GM19099 (cell line): ENCODE data around the gene GNB1L.

Experiments
- POLR2A ChIP-seq: IDR thresholded peaks from 3 replicates; pipeline ENCODE4 v1.6.1; 2011; ENCODE audit warnings: low read depth; ENCODE audit not compliant: insufficient read length; ENCODE audit errors: extremely low read depth

Gene GNB1L

DNA sequence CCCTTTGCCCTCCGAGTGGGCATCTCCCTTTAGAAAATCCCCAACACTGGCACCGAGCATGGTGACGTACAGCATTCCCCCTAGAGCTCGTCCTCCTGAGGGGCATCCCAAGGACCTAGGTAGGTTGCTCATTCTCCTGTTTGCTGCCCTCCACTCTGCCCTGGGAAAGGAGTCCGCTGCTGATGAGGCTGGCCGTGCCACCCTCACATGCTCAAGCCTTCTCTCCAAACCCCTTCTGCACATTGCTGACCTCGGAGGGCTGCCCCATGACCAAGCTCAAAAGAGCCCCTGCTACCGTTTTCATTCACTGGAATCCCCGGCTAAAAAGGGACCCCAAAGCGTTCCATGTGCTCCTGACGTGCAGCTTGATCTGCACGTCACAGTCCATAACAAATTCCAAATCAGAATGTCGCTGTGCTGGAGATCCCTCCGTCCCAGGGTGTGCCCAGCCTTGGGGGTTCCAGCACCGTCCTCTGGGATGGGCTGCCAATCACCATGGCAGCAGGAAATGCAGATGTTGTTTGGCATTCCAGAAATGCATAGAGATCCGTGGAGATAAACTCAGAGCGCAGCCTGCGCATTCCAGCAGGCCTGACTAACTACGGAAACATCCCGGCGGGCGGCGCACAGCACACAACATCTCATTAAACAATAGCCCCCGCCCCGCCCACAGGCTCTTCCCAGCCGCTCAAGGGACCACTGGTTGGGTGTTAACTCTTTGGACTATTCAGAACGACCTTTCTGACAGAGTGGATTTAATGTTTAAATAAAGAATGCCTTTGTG, 26.3 kb upstream of the GNB1L start:
- no peak for TF ChIP-seq POLR2A

DNA sequence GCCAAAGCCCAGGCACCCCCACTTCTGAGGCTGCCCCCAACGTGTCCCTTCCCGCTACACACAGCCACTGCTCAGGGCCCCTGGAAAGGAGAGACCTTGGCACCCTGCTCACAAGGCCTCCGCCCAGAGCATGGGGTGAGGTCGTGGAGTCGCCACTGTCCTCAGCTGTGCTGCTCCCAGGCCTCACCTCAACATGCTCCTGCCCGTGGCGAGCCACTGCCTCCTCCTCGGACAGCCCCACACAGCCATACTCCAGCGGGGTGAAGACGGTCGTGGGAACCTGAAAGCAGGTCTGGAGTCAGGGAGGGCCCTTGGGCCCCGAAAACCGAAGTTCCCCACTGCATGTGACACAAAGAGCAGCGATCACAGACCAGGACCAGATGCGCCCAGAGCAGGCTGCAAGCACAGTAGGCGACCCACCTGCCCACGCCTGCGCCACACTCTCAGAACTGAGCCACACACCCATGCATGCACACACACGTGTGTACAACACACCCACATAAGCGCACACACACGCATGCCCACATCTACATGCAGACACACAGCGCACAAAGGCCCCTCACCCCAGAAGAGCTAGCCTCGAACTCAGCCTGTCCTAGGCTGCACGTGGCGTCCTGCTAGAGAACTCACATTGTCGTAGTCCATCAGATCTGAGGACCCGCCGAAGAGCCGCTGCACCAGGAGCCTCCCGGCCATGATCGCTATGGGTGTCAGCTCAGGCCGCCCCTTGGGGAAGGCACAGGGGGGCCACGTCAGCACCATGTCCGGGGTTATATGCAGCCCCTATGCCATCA, 25.5 kb upstream of the GNB1L start:
- TF ChIP-seq POLR2A, result no peak

DNA sequence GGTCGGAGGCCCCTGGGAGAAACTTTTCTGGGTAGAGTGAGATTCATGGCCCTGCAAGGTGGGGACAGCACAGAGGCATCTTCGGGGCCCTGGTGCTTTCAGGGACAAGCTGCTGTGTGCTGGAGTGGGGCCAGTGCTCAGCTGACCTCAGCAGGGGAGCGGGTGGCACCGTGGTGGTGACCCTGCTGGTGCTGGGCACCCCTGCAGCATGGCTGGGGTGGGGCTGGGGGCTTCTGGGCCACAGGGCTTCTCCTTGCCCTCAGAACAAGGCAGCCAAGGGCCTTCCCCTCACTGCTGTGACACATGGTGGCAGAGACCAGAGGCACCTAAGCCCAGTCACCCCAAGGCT, 24.9 kb upstream of the GNB1L start:
- no peak for TF ChIP-seq POLR2A

DNA sequence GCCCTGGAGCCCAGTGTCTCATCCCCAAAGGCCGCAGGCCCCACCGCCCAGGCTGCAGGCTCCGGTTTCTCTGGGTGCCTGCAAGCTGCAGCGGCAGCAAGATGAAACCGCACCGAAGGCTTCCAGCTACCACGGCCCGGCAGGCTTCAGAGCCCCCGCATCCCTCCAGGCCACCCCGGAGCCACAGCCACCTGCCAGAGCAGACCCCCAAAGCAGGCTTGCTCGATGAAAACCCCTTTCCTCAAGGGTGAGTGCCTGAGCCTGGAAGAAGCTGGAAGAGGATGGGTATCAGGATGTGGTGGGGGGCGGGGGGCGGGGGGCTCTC, 24.5 kb upstream of the GNB1L start:
- no peak for TF ChIP-seq POLR2A

DNA sequence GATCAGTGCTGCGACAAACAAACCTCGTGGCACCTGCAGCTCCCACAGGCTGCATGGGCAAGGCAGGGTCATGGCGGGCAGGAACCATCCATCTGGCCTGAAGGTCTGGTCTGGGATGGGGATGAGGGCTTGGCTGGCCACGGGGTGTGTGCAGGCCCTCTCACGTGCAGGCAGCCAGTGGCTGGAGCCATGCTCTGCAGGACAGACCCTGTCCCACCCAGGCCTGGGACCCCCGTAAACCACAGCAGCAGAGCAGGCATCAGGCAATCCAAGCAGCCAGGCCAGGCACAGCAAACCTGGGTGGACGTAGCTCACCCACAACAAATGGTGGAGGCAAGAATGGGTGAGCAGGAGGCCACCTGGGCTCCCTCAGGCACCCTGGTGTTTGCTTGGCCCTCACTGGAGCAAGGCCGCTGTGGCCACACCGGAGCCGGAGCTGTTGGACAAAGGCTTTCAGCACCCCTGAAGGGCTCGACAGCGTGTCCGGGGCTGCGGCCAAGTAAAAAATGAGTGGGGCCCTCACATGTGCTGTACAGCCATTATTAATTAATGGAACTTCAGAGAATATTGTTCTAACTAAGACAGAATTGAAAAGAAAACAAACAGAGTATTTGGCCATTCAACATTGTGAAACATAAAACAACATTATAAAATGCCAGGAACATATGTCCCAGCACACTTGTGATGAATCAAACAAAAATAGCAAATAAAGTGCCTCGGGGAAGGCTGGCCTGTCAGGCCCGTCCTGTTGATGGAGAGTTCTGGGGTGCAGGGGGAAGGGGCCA, 24.0 kb upstream of the GNB1L start:
- TF ChIP-seq POLR2A, result no peak

DNA sequence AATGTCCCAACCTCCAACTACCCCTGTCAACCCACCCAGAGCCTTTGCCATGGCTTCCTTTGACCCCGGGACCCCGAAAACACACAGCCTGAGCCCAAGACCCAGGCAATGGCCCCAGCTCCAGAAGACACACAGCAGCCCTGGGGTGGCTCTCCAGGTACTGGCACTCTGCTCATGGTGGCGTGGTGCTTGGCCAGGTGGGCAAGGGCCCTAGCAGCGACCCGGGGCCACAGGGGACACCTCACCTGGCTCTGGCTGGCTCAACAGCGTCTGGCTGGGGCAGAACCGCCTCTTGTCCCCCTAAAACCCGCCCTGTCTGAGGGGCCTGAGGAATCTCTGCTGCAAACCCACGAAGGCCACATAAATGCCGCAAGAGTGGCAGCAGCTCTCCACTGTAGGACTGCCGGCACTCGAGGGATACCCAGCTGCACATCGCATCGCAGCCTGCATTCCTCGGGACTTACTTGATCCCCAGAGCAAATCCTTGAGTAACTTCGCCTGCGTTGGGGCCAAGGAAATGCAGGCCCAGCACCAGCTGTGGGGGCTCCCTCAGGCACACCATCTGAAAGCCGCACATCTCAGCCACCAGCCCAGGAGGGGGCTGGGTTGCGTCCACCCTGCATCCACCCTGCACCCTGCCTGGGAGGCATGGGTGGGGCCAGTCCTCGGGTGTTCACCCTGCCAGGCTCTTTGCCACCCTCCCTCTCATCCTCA, 23.1 kb upstream of the GNB1L start:
- no peak for TF ChIP-seq POLR2A

DNA sequence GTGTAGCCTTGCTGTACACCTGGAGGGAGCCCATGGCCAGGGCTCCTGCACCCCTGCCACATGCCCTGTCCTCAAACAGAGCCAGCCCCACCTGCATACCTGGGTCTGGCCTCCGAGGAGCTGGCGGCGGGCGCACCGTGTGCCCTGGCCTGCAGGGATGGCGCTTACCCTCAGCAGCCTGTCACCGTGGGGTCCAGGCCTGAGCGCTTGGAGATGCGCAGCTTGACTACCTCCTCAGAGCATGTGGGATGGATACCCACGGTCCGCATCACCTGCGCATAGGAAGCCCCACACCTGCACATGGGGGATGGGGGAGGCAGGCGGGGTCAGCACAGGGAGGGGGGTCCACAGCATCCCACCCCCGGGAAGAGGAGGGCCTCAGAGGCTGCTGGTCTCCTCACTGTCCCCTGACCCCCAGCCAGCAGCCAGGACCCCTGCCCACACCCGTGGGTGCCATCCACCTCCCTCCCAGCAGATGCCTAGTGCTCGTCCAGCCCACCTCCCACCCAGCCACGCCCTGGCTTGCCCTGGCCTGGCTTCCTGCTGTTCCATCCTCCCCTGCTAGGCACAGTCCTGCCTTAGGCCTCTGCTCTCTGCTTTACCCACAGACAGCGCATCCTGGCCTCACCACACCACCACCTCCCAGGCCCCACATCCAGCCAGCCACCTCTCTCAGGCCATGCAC, 22.4 kb upstream of the GNB1L start:
- no peak for TF ChIP-seq POLR2A

DNA sequence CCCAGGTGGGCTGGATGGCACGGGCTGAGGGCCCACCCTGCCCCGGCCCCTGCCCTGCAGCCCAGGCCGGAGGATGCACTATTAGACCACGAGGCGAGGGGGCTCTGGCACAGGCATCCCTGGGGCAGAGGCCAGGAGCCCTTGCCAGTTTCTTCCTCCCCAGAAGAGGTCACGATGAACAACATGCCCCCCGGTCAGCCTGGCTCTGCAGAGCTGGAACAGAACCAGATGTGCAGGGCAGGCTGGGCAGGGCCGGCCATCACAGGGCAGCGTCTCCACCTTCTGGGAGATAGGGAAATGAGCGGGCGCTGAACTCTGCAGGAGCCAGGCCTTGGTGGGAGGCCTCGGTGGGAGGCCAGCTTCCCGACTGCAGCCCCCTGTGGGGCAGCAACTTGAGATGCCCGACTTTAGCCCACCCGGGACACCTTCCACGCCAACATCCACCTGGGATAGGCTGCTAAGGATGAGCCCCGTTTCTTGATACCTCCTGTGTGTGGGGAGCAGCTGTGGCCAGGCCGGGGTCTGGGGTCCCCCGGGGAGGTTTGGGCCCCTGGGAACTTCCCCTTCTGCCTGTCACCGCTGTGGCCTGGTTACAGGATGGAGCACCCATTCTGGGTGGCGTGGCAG, 21.8 kb upstream of the GNB1L start:
- TF ChIP-seq POLR2A, result no peak

DNA sequence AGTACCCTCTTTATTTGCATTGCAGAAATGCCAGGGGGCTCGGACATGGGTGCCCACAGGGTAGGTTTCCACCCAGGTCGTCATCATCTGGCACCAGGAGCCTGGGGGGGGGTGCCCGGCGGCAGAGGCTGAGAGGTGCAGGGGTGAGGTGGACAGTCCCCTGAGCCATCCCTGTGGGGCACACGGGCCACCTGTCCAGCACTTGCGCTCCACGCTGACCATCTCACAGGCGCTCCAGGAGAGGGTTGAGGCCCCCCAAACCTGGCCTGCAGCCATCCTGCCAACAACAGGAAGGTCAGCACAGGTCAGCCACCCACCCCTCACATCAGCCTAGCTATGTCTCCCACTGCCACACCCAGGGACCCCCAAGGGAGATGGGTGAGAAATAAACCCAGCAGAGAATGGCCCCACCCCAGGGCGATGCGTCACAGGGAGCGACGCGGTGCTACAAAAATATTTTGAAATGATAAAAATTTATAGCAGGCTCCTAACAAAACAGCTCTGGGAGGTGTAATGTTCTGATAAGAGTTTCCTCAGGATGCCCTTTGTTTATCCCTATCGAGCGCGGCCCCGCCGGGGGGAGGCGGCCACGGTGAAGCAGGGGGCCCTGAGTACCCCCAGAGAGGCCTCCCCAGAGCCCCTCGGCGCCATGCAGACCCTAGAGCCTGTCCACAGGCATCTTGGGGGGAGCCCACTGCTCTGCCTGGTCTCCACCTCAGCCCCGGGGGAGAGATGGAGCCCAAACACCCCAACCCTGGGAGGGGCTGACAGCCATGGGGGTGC, 21.0 kb upstream of the GNB1L start:
- no peak for TF ChIP-seq POLR2A

DNA sequence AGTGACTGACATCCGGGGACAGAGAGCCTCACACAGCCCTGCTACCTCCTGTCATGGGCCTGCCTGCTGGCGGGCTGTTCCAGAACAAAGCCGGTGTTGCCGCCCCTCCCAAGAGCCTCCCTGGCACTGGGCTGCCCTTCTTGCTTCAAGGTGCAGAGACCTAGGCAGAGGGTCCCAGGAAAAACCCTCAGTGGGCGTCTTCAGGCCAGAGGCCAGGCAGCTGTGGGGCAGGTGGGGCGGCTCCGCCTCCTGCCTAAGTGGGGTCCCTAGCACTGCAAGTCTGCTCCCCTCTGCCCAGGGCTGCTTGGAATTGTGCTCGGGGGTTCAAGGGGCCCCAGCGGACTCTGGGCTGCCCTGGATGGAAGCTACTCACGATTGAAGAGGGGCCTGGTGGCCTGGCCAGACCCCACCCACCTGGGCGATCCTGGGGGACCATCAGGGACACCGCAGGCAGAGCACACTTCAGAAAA, 20.4 kb upstream of the GNB1L start:
- TF ChIP-seq POLR2A, result no peak

DNA sequence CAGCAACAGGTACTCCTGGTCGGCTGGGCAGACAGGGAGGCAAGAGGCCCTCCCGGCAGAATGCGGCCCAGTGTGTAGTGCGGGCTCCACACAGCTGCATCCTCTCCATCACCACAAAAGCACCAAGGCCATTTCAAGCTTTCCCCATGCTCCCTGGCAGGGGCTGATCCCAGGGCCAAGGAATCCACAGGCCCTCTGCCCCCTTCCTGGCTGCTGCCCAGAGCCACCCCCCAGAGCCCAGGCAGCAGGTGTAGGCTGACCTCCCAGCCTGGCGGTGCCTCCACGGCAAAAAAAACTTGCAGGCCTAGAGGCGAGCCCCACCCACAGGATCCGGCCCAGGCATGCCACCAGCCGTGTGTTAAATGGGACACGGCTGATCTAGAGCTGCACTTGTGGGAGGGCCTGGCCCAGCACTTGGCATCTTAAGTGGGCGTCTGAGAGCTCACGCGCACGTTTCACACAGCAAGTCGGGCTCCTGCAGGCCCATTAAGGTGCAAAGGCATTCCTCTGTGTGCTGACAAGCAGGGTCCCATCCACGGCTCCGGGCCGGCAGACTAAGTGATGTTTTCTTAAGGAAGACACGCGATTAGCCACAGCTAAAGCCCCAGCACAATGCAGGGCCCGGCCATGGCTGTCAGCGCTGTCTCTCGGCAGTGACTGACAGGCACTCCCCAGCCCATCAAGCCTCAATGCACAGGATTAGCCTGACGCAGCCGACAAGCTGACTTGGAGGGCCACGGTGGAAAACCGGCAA, 19.8 kb upstream of the GNB1L start:
- TF ChIP-seq POLR2A, result no peak

DNA sequence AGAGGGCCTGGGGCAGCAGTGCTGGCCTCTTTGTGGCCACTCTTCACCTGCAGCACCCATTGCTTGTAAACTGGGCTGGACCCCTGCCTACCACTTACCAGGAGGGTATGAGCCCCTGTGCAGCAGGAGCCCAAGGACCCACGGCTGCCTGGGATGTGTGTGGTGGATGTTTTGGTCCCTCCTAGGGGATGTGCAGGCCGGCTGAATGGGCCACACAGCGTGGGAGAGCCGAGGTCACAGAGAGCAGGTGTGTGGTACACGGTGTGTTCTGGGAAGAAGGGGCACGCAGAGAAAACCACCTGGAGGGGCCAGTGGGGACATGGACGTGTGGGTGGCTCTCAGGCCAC, 19.3 kb upstream of the GNB1L start:
- TF ChIP-seq POLR2A, result no peak
